Ovary (tissue), 3 donors: Measurements from ENCODE around the gene OR10J4.

Source experiments
- CTCF ChIP-seq, 3 donors: fragments of 450-650 bp in 2 of 3; fragments of 200-600 bp in 1 of 3; IDR thresholded peaks; one replicate each; pipeline versions ENCODE4 v1.5.1 to v1.8.0; 2016 to 2022; ENCODE audit warnings: antibody characterized with exemption in 3 of 3, mild to moderate bottlenecking in 1 of 3
- EP300 ChIP-seq: sonication (generic); formaldehyde crosslinking; IDR thresholded peaks from one replicate; pipeline ENCODE4 v1.6.1; 2017; ENCODE audit warnings: antibody characterized with exemption
- POLR2A ChIP-seq: fragments of 450-650 bp; IDR thresholded peaks from one replicate; pipeline ENCODE4 v1.6.1; 2017; ENCODE audit warnings: antibody characterized with exemption, mild to moderate bottlenecking, moderate library complexity
- donor health status: DM: no; HTN: no; CAD: no.

DNA sequence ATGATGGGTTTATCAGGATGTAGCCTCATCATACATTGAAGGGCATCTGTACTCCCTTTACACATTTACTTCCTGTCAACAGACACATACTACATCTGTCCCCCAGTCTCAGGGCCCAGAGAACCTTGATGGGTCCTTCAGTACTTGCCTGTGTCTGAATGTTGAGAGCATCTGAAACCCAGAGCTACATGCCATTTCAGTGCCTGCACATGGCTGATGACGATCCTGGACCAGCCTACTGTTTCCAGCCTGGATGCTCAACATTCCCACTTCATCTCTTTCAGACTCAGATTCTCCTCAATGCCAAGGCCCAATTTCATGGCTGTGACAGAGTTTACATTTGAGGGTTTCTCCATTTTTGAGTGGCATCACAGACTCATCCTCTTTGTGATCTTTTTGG is at the start of gene OR10J4:
- no peak for TF ChIP-seq EP300
- TF ChIP-seq POLR2A = no peak
- TF ChIP-seq CTCF (IDR thresholded peaks at IDR 0.05) = no peak
